Fibroblast of lung (primary cell): ENCODE data around the gene NEAT1. TPM values are rescaled to one million over a fixed set of nuclear protein-coding genes. Genes with fewer than 3 reads are reported as not detected.

Experiments used
- polyA plus RNA-seq, 2 donors: library from polyadenylated mRNA; depleted of rRNA in 1 of 2; stranded (reverse) in 1 of 2; unstranded in 1 of 2; fragments of >200 nt; gene quantifications; 2 replicates each; pipeline ENCODE4 v1.2.1, GENCODE V29; 2011 to 2012; ENCODE audit warnings: missing spikeins in 1 of 2
- total RNA-seq: library from RNA; depleted of rRNA; stranded (reverse); fragments of >200 nt; gene quantifications from 2 replicates; pipeline ENCODE4 v1.2.1, GENCODE V29; 2014

Gene NEAT1
- total and polyA plus RNA-seq, 2 donors (not counting 1 experiment from before 2014, with no cell fraction given): 40.9 to 299 TPM

Other genes starting within 250 kb of the NEAT1 start
- gene CAPN1, start 240.9 kb upstream of the NEAT1 start, total RNA-seq: 58.0 and 94.5 TPM in 2 replicates
- 70.3 and 111 TPM in 2 replicates for gene CAPN1, start 240.9 kb upstream of the NEAT1 start, polyA plus RNA-seq
- 1.0 and 2.8 TPM in 2 replicates for gene POLA2, start 160.8 kb upstream of the NEAT1 start, total RNA-seq
- gene POLA2, start 160.8 kb upstream of the NEAT1 start, polyA plus RNA-seq: 9.8 and 33.6 TPM in 2 replicates
- gene CDC42EP2, start 107.9 kb upstream of the NEAT1 start, total RNA-seq: 12.3 and 25.6 TPM in 2 replicates
- 31.7 and 48.4 TPM in 2 replicates for gene CDC42EP2, start 107.9 kb upstream of the NEAT1 start, polyA plus RNA-seq
- 37.5 and 42.9 TPM in 2 replicates for gene DPF2, start 88.9 kb upstream of the NEAT1 start, total RNA-seq
- 55.1 and 76.4 TPM in 2 replicates for gene DPF2, start 88.9 kb upstream of the NEAT1 start, polyA plus RNA-seq
- under 0.01 and 0.17 TPM in 2 replicates for gene TIGD3, start 68.0 kb upstream of the NEAT1 start, total RNA-seq
- 0.03 TPM in 1 of 2 replicates, not detected in the other for gene TIGD3, start 68.0 kb upstream of the NEAT1 start, polyA plus RNA-seq
- gene SLC25A45, start 40.2 kb upstream of the NEAT1 start, total RNA-seq: 1.0 and 1.5 TPM in 2 replicates
- gene SLC25A45, start 40.2 kb upstream of the NEAT1 start, polyA plus RNA-seq: 0.50 and 0.52 TPM in 2 replicates
- gene FRMD8, start 36.2 kb upstream of the NEAT1 start, total RNA-seq: 14.9 and 17.5 TPM in 2 replicates
- 13.7 and 15.3 TPM in 2 replicates for gene FRMD8, start 36.2 kb upstream of the NEAT1 start, polyA plus RNA-seq
- gene MALAT1, start 76.2 kb downstream of the NEAT1 start, total RNA-seq: 14,068 and 21,991 TPM in 2 replicates
- 482 and 583 TPM in 2 replicates for gene MALAT1, start 76.2 kb downstream of the NEAT1 start, polyA plus RNA-seq
- 73.2 and 84.6 TPM in 2 replicates for gene SCYL1, start 102.3 kb downstream of the NEAT1 start, total RNA-seq
- gene SCYL1, start 102.3 kb downstream of the NEAT1 start, polyA plus RNA-seq: 58.2 and 62.3 TPM in 2 replicates
- 37.3 and 39.0 TPM in 2 replicates for gene LTBP3, start 135.6 kb downstream of the NEAT1 start, total RNA-seq
- gene LTBP3, start 135.6 kb downstream of the NEAT1 start, polyA plus RNA-seq: 40.4 and 47.2 TPM in 2 replicates
- 25.8 and 30.8 TPM in 2 replicates for gene ZNRD2, start 147.7 kb downstream of the NEAT1 start, total RNA-seq
- gene ZNRD2, start 147.7 kb downstream of the NEAT1 start, polyA plus RNA-seq: 20.8 and 32.0 TPM in 2 replicates
- gene FAM89B, start 149.7 kb downstream of the NEAT1 start, total RNA-seq: 17.5 and 23.4 TPM in 2 replicates
- gene FAM89B, start 149.7 kb downstream of the NEAT1 start, polyA plus RNA-seq: 18.2 and 18.3 TPM in 2 replicates
- gene EHBP1L1, start 153.3 kb downstream of the NEAT1 start, total RNA-seq: 46.5 and 53.5 TPM in 2 replicates
- gene EHBP1L1, start 153.3 kb downstream of the NEAT1 start, polyA plus RNA-seq: 12.4 and 12.8 TPM in 2 replicates
- under 0.01 TPM in 1 of 2 replicates, not detected in the other for gene KCNK7, start 173.0 kb downstream of the NEAT1 start, total RNA-seq
- gene KCNK7, start 173.0 kb downstream of the NEAT1 start, polyA plus RNA-seq: not detected in 2 replicates
- 16.7 and 19.3 TPM in 2 replicates for gene MAP3K11, start 191.4 kb downstream of the NEAT1 start, total RNA-seq
- gene MAP3K11, start 191.4 kb downstream of the NEAT1 start, polyA plus RNA-seq: 10.6 and 14.7 TPM in 2 replicates
- gene PCNX3, start 193.0 kb downstream of the NEAT1 start, total RNA-seq: 11.0 and 14.7 TPM in 2 replicates
- 8.0 and 14.5 TPM in 2 replicates for gene PCNX3, start 193.0 kb downstream of the NEAT1 start, polyA plus RNA-seq
- gene SIPA1, start 215.3 kb downstream of the NEAT1 start, total RNA-seq: 13.6 and 32.5 TPM in 2 replicates
- 7.8 and 15.4 TPM in 2 replicates for gene SIPA1, start 215.3 kb downstream of the NEAT1 start, polyA plus RNA-seq
- gene RELA, start 240.1 kb downstream of the NEAT1 start, total RNA-seq: 13.9 and 15.7 TPM in 2 replicates
- gene RELA, start 240.1 kb downstream of the NEAT1 start, polyA plus RNA-seq: 23.0 and 31.8 TPM in 2 replicates